Motor neuron (in vitro differentiated cells): ENCODE measurements around the gene SH3RF3. TPM values are rescaled to one million over a fixed set of nuclear protein-coding genes. Genes with fewer than 3 reads are reported as not detected.

Experiments
- ATAC-seq, 8 experiments: fragments of 200-7000 bp; cut with Tn5 transposase; replicated peaks in 6 of 8; 2 replicates each; pipeline ENCODE4 v1.8.0; 2021; ENCODE audit warnings: mild to moderate bottlenecking in 8 of 8, moderate library complexity in 8 of 8
- H3K27ac ChIP-seq, 2 donors: fragments of 250-450 bp; sonication (Bioruptor Pico); 2 replicates each; pipeline ENCODE4 v1.9.0; 2021; ENCODE audit warnings: antibody characterized with exemption in 2 of 2, mild to moderate bottlenecking in 2 of 2, moderate library complexity in 1 of 2
- H3K4me1 ChIP-seq, 2 donors: fragments of 250-450 bp; sonication (Bioruptor Pico); replicated peaks in 1 of 2; 2 replicates each; pipeline ENCODE4 v1.6.1; 2021; ENCODE audit warnings: antibody characterized with exemption in 2 of 2, mild to moderate bottlenecking in 2 of 2, moderate library complexity in 1 of 2
- H3K4me3 ChIP-seq, 5 donors: fragments of 250-450 bp; sonication (Bioruptor Pico); 2 replicates each; pipeline ENCODE4 v1.9.0; 2021; ENCODE audit warnings: antibody characterized with exemption in 5 of 5, mild to moderate bottlenecking in 5 of 5, moderate library complexity in 4 of 5
- WGBS, 10 experiments: fragments of 450-650 bp; shearing (Covaris generic); methylation state at CpG; one replicate each; pipeline ENCODE4 v1.0.0; 2022; 5-methylcytosine and 5-hydroxymethylcytosine counted together
- in situ Hi-C, 9 experiments: fragments of 400-800 bp; cut with MboI; loops; one replicate each; pipeline ENCODE4 v1.15.0; 2021; ENCODE audit warnings: low sequenced_read_pairs in 9 of 9, low pct_unique_long_range_greater_than_20kb in 2 of 9; ENCODE audit not compliant: unreplicated experiment in 9 of 9
- total RNA-seq, 8 experiments: library from RNA; unstranded; fragments of 300-600 nt; gene quantifications; 2 replicates each; pipeline versions ENCODE4 v1.2.3 to v1.2.4, GENCODE V29; 2022

The SH3RF3 gene
- total RNA-seq, 8 experiments from 2014 or later = 0.13 to 6.5 (median 3.2) TPM

GRCh38 chr2:109293663-109294062 lies 164.7 kb downstream of the SH3RF3 start:
- no peak overlapping the region for H3K27ac ChIP-seq
- ATAC-seq = no peak
- peaks cover 19 to 21% of the 10 kb centered on the region in 2 donors for H3K4me1 ChIP-seq
- no peak overlapping the region for H3K4me3 ChIP-seq
- 87 to 100% (median 92%) methylated on average over 3 to 6 of the region's 8 CpGs; no CpG with 5 or more reads in 6 of the 10 experiments for WGBS, 10 experiments
- in situ Hi-C loops = loop anchor here in 1 of 9 experiments (25.0 kb wide), 1 partner anchor 156 kb away; the partner anchor contains the start of gene SH3RF3

- in situ Hi-C loops = loop anchor here in 1 of 9 experiments (25.0 kb wide), 1 partner anchor 157 kb away; the partner anchor contains the start of gene SH3RF3
- peaks cover 19 to 21% of the 10 kb centered on the region in 2 donors for H3K4me1 ChIP-seq
- H3K27ac ChIP-seq = no peak overlapping the region
- no peak for ATAC-seq
- 80 to 100% (median 90%) methylated on average over 1 to 3 of the region's 4 CpGs; no CpG with 5 or more reads in 5 of the 10 experiments for WGBS, 10 experiments
- H3K4me3 ChIP-seq = no peak overlapping the region
These were observed 165.5 kb downstream of the SH3RF3 start for GRCh38 chr2:109294523-109294922.

- Histone ChIP-seq H3K4me1 (peaks cover 20 to 23% of the 10 kb centered on the region in 2 donors), H3K27ac (no peak overlapping the region), H3K4me3 (no peak overlapping the region)
- WGBS, 10 experiments = 92 to 100% (median 95%) methylated on average over 1 to 7 of the region's 11 CpGs; no CpG with 5 or more reads in 7 of the 10 experiments
- ATAC-seq = no peak
- in situ Hi-C loops = loop anchor here in 1 of 9 experiments (25.0 kb wide), 1 partner anchor 158 kb away; the partner anchor contains the start of gene SH3RF3
These were observed 166.2 kb downstream of the SH3RF3 start for GRCh38 chr2:109295070-109295780.

GRCh38 chr2:109295781-109296117 lies 166.7 kb downstream of the SH3RF3 start:
- in situ Hi-C loops = loop anchor here in 1 of 9 experiments (25.0 kb wide), 1 partner anchor 158 kb away; the partner anchor contains the start of gene SH3RF3
- no peak overlapping the region for H3K27ac ChIP-seq
- H3K4me3 ChIP-seq = no peak overlapping the region
- ATAC-seq = no peak
- H3K4me1 ChIP-seq = peaks cover 18 to 24% of the 10 kb centered on the region in 2 donors
- no CpG with 5 or more reads among the region's 4 CpGs for WGBS, 10 experiments

GRCh38 chr2:109297566-109298490 lies 168.8 kb downstream of the SH3RF3 start:
- ATAC-seq = peak in 5 of 8 experiments; percentile 42 to 62 (median 56)
- H3K4me3 ChIP-seq = no peak overlapping the region
- in situ Hi-C loops = loop anchor here in 1 of 9 experiments (25.0 kb wide), 1 partner anchor 161 kb away; the partner anchor contains the start of gene SH3RF3
- H3K27ac ChIP-seq = no peak overlapping the region
- H3K4me1 ChIP-seq = peaks cover 18 to 24% of the 10 kb centered on the region in 2 donors
- WGBS, 10 experiments = 69 to 100% (median 97%) methylated on average over 1 to 6 of the region's 11 CpGs; no CpG with 5 or more reads in 5 of the 10 experiments

- no peak overlapping the region for H3K27ac ChIP-seq
- in situ Hi-C loops = loop anchor here in 1 of 9 experiments (25.0 kb wide), 1 partner anchor 162 kb away; the partner anchor contains the start of gene SH3RF3
These were observed 169.8 kb downstream of the SH3RF3 start for GRCh38 chr2:109298851-109299250.

GRCh38 chr2:109299536-109299935 lies 170.5 kb downstream of the SH3RF3 start:
- Histone ChIP-seq H3K4me1 (peaks cover 18 to 24% of the 10 kb centered on the region in 2 donors), H3K4me3 (no peak overlapping the region), H3K27ac (no peak overlapping the region)
- peak in 5 of 8 experiments; percentile 5 to 52 (median 23) for ATAC-seq
- in situ Hi-C loops = loop anchor here in 1 of 9 experiments (25.0 kb wide), 1 partner anchor 162 kb away; the partner anchor contains the start of gene SH3RF3
- 0 to 90% (median 56%) methylated on average over 1 to 5 of the region's 5 CpGs for WGBS, 10 experiments

More at GRCh38 chr2:109298851-109299250, 169.8 kb downstream of the SH3RF3 start:
- peak in 4 of 8 experiments; percentile 28 to 43 (median 36) for ATAC-seq
- WGBS, 10 experiments = 28 to 87% methylated on average over 2 of the region's 6 CpGs; no CpG with 5 or more reads in 8 of the 10 experiments
- Histone ChIP-seq H3K4me1 (peaks cover 18 to 24% of the 10 kb centered on the region in 2 donors), H3K4me3 (no peak overlapping the region)

GRCh38 chr2:109300582-109300981 lies 171.6 kb downstream of the SH3RF3 start:
- H3K27ac ChIP-seq = no peak overlapping the region

GRCh38 chr2:109301746-109302145 lies 172.7 kb downstream of the SH3RF3 start:
- no peak overlapping the region for H3K27ac ChIP-seq
- no peak overlapping the region for H3K4me3 ChIP-seq
- 20 to 100% (median 89%) methylated on average over 1 to 6 of the region's 6 CpGs; no CpG with 5 or more reads in 3 of the 10 experiments for WGBS, 10 experiments
- in situ Hi-C loops = no loop called here
- ATAC-seq = no peak
- peaks cover 38 to 41% of the 10 kb centered on the region in 2 donors for H3K4me1 ChIP-seq

More at GRCh38 chr2:109300582-109300981, 171.6 kb downstream of the SH3RF3 start:
- no peak for ATAC-seq
- H3K4me1 ChIP-seq = peaks cover 28 to 35% of the 10 kb centered on the region in 2 donors
- in situ Hi-C loops = no loop called here
- WGBS, 10 experiments = 50 to 80% (median 70%) methylated on average over 1 to 2 of the region's 3 CpGs; no CpG with 5 or more reads in 4 of the 10 experiments
- H3K4me3 ChIP-seq = no peak overlapping the region

- in situ Hi-C loops = no loop called here
- Histone ChIP-seq H3K4me1 (peaks cover 38 to 41% of the 10 kb centered on the region in 2 donors), H3K4me3 (no peak overlapping the region), H3K27ac (no peak overlapping the region)
- no peak for ATAC-seq
- 64 to 100% (median 97%) methylated on average over 1 to 2 of the region's 6 CpGs; no CpG with 5 or more reads in 6 of the 10 experiments for WGBS, 10 experiments
These were observed 173.3 kb downstream of the SH3RF3 start for GRCh38 chr2:109302319-109302718.

GRCh38 chr2:109304242-109304641 lies 175.2 kb downstream of the SH3RF3 start:
- H3K4me3 ChIP-seq = no peak overlapping the region
- no peak for ATAC-seq
- no peak overlapping the region for H3K27ac ChIP-seq
- peaks cover 28 to 29% of the 10 kb centered on the region in 2 donors for H3K4me1 ChIP-seq
- 38 to 100% (median 73%) methylated on average over 1 to 4 of the region's 5 CpGs; no CpG with 5 or more reads in 1 of the 10 experiments for WGBS, 10 experiments
- in situ Hi-C loops = no loop called here

GRCh38 chr2:109304731-109305470 lies 175.9 kb downstream of the SH3RF3 start:
- no peak for ATAC-seq
- in situ Hi-C loops = no loop called here
- 60 to 97% (median 81%) methylated on average over 1 to 10 of the region's 13 CpGs for WGBS, 10 experiments
- Histone ChIP-seq H3K4me1 (peaks cover 21 to 22% of the 10 kb centered on the region in 2 donors), H3K27ac (no peak overlapping the region), H3K4me3 (no peak overlapping the region)
